NCI-H2171 treated with DMSO at 0.1 percent for 48 hours (cell line): Measurements from ENCODE around the gene ZBTB7C.

ENCODE experiments used
- DNase-seq: peaks from one replicate; lab custom pipeline; 2025; lab: John Stamatoyannopoulos, UW

The ZBTB7C gene

DNA sequence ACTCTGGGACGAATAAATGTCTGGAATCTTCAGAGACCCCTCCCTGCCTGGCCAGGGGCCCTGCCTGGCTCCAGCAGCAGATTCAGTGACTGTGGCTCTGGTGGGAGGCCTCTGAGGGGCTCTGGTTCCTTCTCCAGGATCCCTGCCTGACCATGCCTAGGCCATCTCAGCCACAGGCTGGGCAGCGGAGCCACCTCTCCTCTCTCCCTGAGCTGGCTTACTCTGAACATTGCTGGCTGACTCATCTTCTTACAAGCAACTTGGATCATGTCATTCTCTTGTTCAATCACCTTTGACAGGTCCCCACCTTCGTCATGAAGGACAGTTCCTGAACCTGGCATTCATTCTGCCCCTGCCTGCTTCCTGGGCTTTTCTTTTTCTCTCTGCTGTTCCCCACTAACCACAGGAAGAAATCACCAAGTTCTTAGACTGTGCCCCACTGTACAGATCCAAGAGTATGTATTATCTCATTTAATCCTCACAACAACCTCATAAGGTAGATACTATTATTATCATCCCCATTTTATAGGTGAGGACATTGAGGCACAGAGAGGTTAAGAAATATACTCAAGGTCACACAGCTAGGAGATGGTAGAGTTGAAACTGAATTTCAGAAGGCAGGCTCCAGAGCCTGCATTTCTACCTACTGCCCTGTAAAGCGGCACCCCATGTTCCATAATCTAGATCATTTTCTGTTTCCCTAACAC, 323.2 kb downstream of the ZBTB7C start:
- DNase-seq = no peak

GRCh38 chr18:48084858-48085257, 324.3 kb downstream of the ZBTB7C start:
- DNase-seq = no peak

- DNase-seq = no peak
Observed at GRCh38 chr18:48084041-48084757, 325.0 kb downstream of the ZBTB7C start.

DNA sequence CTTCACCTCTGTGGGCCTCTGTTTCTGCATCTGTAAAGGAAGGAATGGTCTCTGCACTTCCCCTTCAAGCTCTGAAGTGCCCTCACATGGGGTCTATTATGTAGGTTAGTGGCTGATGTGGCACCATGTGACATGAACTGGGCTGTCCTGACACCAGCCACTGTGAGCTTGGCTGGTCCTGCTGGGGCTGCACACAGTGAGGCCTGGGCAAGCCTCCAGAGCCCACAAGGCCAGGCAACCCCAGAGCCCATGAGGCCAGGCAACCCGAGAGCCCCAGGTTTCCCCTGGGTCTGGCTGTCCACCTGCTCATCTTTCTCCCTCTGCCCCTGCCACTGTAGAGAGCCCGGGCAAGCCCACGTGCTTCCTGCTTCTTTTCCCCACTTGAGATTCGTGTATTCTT, 328.6 kb downstream of the ZBTB7C start:
- DNase-seq = no peak

- peak; percentile 56 for DNase-seq
Observed at GRCh38 chr18:48079885-48080284, 329.3 kb downstream of the ZBTB7C start.

GRCh38 chr18:48078448-48078847, 330.7 kb downstream of the ZBTB7C start:
- DNase-seq = no peak

- no peak for DNase-seq
Observed at GRCh38 chr18:48077291-48077690, 331.9 kb downstream of the ZBTB7C start.

GRCh38 chr18:48076461-48076860, 332.7 kb downstream of the ZBTB7C start:
- DNase-seq = no peak

GRCh38 chr18:48075707-48076093, 333.5 kb downstream of the ZBTB7C start:
- no peak for DNase-seq

DNA sequence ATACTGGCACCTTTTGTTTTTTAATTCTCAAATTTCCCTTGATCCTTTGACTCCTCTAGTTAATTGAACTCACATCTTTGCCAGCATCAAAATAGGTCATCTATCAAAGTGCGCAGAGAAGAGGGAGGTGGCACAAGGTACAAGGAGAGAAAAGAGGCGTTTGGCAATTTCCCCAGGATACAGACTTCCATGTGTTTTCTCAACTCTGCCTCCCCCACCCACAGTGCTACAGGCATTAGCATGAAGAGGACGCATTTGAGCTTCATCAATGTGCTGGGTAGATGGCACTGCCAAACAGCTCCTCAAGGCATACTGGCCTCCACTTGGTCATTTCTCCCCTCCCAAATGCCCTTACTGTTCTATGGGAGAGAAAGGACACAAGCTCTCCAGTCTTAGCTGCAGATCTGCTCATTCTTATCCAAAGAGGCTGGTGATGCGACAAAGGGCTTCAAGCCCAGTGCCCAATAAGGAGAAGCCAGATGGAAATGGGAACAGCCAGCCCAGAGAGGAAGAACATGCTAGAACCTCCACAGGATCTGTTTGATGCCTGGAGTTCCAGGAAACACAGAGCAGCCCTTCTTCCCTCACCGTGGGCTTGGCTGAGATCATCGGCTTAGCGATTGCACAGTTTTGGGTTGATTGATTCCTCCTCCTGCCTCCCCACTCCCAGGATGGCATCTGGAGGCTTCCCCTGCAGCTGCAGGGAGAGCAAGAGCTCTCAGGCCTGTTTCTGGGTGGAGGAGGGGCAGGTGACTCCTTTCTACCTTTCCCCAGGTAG, 334.1 kb downstream of the ZBTB7C start:
- DNase-seq = peak; percentile 4

DNA sequence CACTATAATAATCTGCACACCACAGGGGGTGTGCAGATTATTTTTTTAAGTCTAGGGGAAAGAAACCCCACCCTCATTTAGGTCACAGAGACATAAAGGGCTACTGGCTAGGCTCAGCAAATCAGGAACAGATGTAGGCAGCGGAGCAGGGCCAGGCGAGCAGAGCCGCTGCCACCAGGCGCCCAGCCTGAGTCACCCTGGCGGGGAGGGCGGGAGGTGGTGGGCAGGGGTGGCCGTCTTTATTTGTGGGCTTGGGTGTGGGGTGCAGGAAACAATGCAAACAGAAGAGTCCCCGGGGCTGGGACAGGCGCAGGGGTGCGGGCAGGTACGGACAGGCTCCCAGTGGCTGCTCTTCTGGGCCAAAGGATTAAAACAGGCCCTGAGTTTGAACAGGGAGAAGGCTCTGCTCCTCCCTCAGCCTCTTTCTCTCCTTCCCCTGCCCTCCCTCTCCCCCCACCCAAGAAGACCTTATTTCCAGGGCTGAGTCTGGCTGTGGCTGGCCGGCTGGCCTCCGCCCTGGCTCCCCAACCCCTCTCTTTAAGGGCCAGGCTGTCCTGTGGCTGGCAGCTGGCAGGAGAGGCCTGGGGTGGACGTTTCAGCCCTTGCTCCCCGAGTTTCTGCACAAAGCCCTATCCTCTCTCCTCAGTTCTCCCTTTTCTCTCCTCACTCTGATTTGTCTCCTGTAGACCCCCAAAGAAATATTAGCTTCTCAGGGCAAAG, 335.8 kb downstream of the ZBTB7C start:
- peak; percentile 10 for DNase-seq

GRCh38 chr18:48072428-48073204, 336.6 kb downstream of the ZBTB7C start:
- no peak for DNase-seq

DNA sequence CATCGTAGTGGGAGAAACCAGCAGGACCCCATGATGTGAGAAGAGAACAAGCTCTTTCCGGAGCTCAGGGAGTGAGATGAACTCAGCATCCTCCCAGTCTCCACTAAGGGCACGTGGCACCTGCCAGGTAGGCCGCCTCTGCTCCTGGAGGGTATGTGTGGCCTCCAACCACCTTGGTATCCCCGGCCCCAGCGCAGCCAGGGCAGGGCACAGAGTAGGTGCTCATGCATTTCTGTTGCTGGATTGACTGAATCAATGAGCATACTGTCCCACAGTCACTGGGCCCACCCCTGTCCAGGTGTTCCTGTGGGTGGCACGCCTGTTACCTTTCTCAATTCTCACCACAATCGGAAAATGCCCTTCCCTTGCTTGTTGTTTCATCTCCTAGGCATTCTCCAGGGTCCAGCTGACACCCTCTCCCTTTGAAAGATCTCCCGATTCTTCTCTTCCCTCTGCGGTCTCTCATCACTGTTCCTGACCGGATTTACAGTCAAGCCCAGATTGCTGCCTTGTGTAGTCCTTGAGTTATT, 340.2 kb downstream of the ZBTB7C start:
- DNase-seq = no peak

- DNase-seq = no peak
Observed at GRCh38 chr18:48066225-48066652, 342.9 kb downstream of the ZBTB7C start.

- DNase-seq = peak; percentile 17
Observed at GRCh38 chr18:48065601-48065995, 343.6 kb downstream of the ZBTB7C start.

GRCh38 chr18:48064978-48065600, 344.1 kb downstream of the ZBTB7C start:
- DNase-seq = no peak

GRCh38 chr18:48061781-48062570, 347.2 kb downstream of the ZBTB7C start:
- DNase-seq = no peak

GRCh38 chr18:48060970-48061369, 348.2 kb downstream of the ZBTB7C start:
- DNase-seq = no peak

DNA sequence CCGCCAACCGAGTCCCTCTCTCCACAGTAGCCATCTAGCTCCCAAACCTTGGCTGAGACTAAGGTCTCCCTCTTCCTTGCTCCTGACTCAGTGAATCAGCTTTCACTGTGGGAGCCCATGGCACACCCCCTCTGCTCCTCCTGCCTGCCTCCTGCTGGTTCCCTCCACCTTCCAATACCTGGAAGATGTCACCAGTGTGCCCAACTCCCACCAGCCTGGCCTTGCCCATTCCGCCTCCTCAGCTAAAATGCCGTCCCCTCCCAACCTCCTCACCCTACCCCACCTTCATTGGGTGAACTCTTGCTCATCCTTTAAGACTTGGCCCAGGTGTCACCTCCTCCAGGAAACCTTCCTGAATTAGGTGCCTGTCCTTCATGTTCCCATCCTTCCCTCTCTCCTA, 348.8 kb downstream of the ZBTB7C start:
- no peak for DNase-seq
